MG63 (cell line): Measurements from ENCODE around the gene PIGL. TPM values are rescaled to one million over a fixed set of nuclear protein-coding genes. Genes with fewer than 3 reads are reported as not detected.

Experiments
- DNase-seq: peaks from one replicate; pipeline ENCODE4 v3.0.0-alpha.2; 2020
- H3K27me3 ChIP-seq: fragments of 250-450 bp; sonication (Bioruptor Pico); 2 replicates; pipeline ENCODE4 v1.5.1; 2020; ENCODE audit warnings: mild to moderate bottlenecking, moderate library complexity
- H3K36me3 ChIP-seq: fragments of 250-450 bp; sonication (Bioruptor Pico); 2 replicates; pipeline ENCODE4 v1.5.1; 2020; ENCODE audit warnings: mild to moderate bottlenecking, moderate library complexity
- H3K4me3 ChIP-seq: fragments of 250-450 bp; sonication (Bioruptor Pico); 2 replicates; pipeline ENCODE4 v1.5.1; 2020; ENCODE audit warnings: mild to moderate bottlenecking, moderate library complexity
- H3K9me3 ChIP-seq: fragments of 250-450 bp; sonication (Bioruptor Pico); 2 replicates; pipeline ENCODE4 v1.5.1; 2020; ENCODE audit warnings: mild to moderate bottlenecking, moderate library complexity
- total RNA-seq: library from RNA; depleted of rRNA; stranded (reverse); fragments of >200 nt; shearing (Covaris generic); gene quantifications from 2 replicates; pipeline ENCODE4 v1.2.3, GENCODE V29; 2014; ENCODE audit warnings: low replicate concordance; rRNA removed

Gene PIGL
- total RNA-seq, 1 experiment from 2014 or later: 19.0 TPM

GRCh38 chr17:16349431-16349830 is 132.4 kb downstream of the PIGL start:
- DNase-seq: no peak
- H3K36me3 ChIP-seq: no peaks in the 10 kb centered on the region; the same call in 1 of the 2 replicates
- H3K9me3 ChIP-seq: no peaks in the 10 kb centered on the region
- no peaks in the 10 kb centered on the region for H3K27me3 ChIP-seq
- H3K4me3 ChIP-seq: no peak overlapping the region

- DNase-seq: no peak
- Histone ChIP-seq H3K36me3 (no peaks in the 10 kb centered on the region), H3K27me3 (no peaks in the 10 kb centered on the region), H3K9me3 (no peaks in the 10 kb centered on the region), H3K4me3 (peak overlapping the region; percentile 56)
Measured at GRCh38 chr17:16351831-16352230, 134.8 kb downstream of the PIGL start.

- H3K4me3 ChIP-seq: peak overlapping the region; percentile 56
- no peaks in the 10 kb centered on the region for H3K27me3 ChIP-seq
- no peaks in the 10 kb centered on the region for H3K36me3 ChIP-seq
- no peaks in the 10 kb centered on the region for H3K9me3 ChIP-seq
- DNase-seq: peak; percentile 43
Measured at GRCh38 chr17:16352303-16352666, 135.3 kb downstream of the PIGL start.

GRCh38 chr17:16352667-16353316 is 135.8 kb downstream of the PIGL start:
- Histone ChIP-seq H3K9me3 (no peaks in the 10 kb centered on the region), H3K27me3 (no peaks in the 10 kb centered on the region)
- DNase-seq: peak; percentile 25

GRCh38 chr17:16353317-16354174 is 136.5 kb downstream of the PIGL start, which contains the start of gene CENPV:
CENPV (minus strand) TSS chr17:16353469; CDS start chr17:16353436, 33 bp downstream.
- Histone ChIP-seq H3K27me3 (no peaks in the 10 kb centered on the region), H3K9me3 (no peaks in the 10 kb centered on the region), H3K4me3 (peak within 1 kb of the TSS; percentile 56), H3K36me3 (no peaks in the 10 kb centered on the region)
- DNase-seq: peak; percentile 39

More at GRCh38 chr17:16352667-16353316, 135.8 kb downstream of the PIGL start:
- H3K4me3 ChIP-seq: peak overlapping the region; percentile 56
- H3K36me3 ChIP-seq: no peaks in the 10 kb centered on the region

GRCh38 chr17:16354585-16354984 is 137.6 kb downstream of the PIGL start:
- Histone ChIP-seq H3K4me3 (no peak overlapping the region), H3K9me3 (no peaks in the 10 kb centered on the region), H3K36me3 (no peaks in the 10 kb centered on the region), H3K27me3 (no peaks in the 10 kb centered on the region)
- no peak for DNase-seq

GRCh38 chr17:16358394-16358793 is 141.4 kb downstream of the PIGL start:
- Histone ChIP-seq H3K36me3 (no peaks in the 10 kb centered on the region), H3K4me3 (no peak overlapping the region), H3K9me3 (no peaks in the 10 kb centered on the region), H3K27me3 (no peaks in the 10 kb centered on the region)
- no peak for DNase-seq

- DNase-seq: no peak
- Histone ChIP-seq H3K27me3 (no peaks in the 10 kb centered on the region), H3K9me3 (no peaks in the 10 kb centered on the region), H3K4me3 (no peak overlapping the region), H3K36me3 (no peaks in the 10 kb centered on the region)
Measured at GRCh38 chr17:16361874-16362273, 144.9 kb downstream of the PIGL start.

- peak; percentile 52 for DNase-seq
- Histone ChIP-seq H3K4me3 (no peak overlapping the region), H3K36me3 (no peaks in the 10 kb centered on the region), H3K27me3 (no peaks in the 10 kb centered on the region), H3K9me3 (no peaks in the 10 kb centered on the region)
Measured at GRCh38 chr17:16363749-16364536, 146.9 kb downstream of the PIGL start.

- no peak for DNase-seq
- H3K4me3 ChIP-seq: no peak overlapping the region
- no peaks in the 10 kb centered on the region for H3K9me3 ChIP-seq
- no peaks in the 10 kb centered on the region for H3K36me3 ChIP-seq
- no peaks in the 10 kb centered on the region for H3K27me3 ChIP-seq
Measured at GRCh38 chr17:16364625-16365024, 147.6 kb downstream of the PIGL start.

GRCh38 chr17:16371742-16372141 is 154.7 kb downstream of the PIGL start:
- DNase-seq: no peak
- H3K27me3 ChIP-seq: no peaks in the 10 kb centered on the region
- no peaks in the 10 kb centered on the region for H3K9me3 ChIP-seq
- H3K36me3 ChIP-seq: no peaks in the 10 kb centered on the region
- H3K4me3 ChIP-seq: no peak overlapping the region

- Histone ChIP-seq H3K36me3 (no peaks in the 10 kb centered on the region), H3K27me3 (no peaks in the 10 kb centered on the region), H3K9me3 (no peaks in the 10 kb centered on the region), H3K4me3 (no peak overlapping the region)
- DNase-seq: peak; percentile 62
Measured at GRCh38 chr17:16374146-16374938, 157.3 kb downstream of the PIGL start.

Other genes with a start within 250 kb of the PIGL start
- 11.5 and 30.2 TPM in 2 replicates for gene ZSWIM7, start 217.5 kb upstream of the PIGL start, total RNA-seq
- gene TTC19, start 217.4 kb upstream of the PIGL start, total RNA-seq: 7.1 and 9.2 TPM in 2 replicates
- gene NCOR1, start 1.7 kb upstream of the PIGL start, total RNA-seq: 19.8 and 41.6 TPM in 2 replicates
- gene CENPV, start 136.3 kb downstream of the PIGL start, total RNA-seq: 52.5 and 70.5 TPM in 2 replicates
- gene UBB, start 163.9 kb downstream of the PIGL start, total RNA-seq: 957 and 1,097 TPM in 2 replicates
- 0.05 and 0.30 TPM in 2 replicates for gene TRPV2, start 198.4 kb downstream of the PIGL start, total RNA-seq